Inferior parietal cortex (tissue), 1 donor: Measurements from ENCODE around the gene CCDC57.
"Not testable (repeated sequence)": the region's sequence is repeated elsewhere in the genome, so short reads cannot be mapped to it uniquely, and the experiment has no call there.

Source experiments
- DNase-seq: peaks from one replicate; pipeline ENCODE4 v3.0.0-alpha.2; 2016; ENCODE audit errors: extremely low spot score

Gene CCDC57

DNA sequence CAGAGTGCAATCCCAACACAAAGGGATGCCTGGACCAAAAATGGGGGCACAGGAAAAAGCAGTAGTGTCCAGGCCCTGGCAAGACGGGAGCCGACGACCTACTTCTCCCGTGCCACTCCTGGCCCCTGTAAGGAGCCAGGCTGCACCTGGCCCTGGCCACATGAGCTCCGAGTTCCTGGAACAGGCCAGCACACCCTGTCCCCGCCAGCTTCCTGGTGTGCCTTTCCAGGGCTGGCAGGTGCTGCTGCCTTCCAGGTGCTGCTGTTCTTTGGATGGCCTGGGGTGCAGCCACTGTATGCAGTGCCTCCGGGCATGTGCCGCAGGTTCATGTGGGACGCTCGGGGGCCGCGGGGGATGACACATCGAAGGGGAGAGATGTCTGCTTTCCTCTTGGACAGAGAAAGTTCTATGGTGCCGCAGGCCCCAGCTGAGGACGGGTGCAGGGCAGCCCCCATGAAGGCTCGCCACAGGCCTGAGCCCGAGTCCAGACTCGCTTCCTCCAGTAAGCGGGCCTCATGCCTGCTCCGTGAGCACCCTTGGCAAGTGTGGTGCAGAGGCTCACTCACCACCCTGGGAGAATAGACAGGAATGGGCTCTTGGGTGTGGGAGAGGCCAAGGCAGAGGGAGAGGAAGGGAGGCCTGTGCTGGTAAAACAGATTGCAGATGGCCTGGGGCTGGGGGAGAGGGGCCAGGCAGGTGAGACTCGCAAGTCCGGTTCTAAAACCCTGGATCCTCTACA, 59.9 kb downstream of the CCDC57 start:
- DNase-seq: no peak

DNA sequence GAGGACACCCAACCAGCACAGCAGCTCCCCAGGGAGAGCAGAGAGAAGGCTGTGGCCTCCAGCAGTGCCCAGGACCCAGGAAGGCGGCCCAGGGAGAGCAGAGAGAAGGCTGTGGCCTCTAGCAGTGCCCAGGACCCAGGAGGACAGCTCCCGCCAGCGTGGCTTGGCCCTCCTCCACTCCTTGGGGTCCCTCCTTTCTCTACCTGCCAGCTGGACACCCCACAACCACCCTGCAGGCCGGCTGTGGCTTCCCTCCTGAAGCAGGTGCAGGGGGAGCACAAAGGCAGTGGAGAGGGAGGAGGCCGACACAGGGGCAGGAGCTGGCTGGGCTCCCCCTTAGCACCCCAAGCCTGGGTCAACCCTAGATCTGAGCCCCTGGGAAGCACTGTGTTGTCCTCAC, 60.5 kb downstream of the CCDC57 start:
- DNase-seq: no peak

DNA sequence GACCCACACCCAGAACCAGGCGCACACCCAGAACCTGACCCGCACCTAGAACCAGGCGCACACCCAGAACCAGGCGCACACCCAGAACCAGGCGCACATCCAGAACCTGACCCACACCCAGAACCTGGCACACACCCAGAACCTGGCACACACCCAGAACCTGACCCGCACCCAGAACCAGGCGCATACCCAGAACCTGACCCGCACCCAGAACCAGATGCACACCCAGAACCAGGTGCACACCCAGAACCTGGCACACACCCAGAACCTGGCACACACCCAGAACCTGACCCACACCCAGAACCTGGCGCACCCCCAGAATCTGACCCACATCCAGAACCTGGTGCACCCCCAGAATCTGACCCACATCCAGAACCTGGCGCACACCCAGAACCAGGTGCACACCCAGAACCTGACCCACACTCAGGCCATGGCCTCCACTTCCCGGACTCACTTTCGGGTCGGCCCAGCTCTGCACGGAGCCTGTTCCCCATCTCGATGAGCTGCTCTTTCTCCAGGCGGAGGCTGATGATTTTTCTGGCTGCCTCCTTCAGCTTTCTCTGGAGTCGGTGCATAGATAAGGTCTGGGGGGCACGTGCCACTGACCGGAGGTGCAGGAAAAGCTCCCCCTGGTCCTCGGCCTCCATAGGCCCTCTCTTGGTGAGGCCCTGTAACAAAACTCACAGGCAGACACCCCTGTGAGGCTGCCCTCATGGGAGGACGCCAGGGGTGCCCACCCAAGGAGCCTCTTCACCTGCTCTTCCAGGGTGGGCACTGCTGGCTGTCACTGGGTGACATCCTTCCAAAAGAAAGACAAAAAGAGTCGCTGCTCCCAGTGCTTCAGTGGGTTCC, 61.3 kb downstream of the CCDC57 start:
- no peak for DNase-seq

DNA sequence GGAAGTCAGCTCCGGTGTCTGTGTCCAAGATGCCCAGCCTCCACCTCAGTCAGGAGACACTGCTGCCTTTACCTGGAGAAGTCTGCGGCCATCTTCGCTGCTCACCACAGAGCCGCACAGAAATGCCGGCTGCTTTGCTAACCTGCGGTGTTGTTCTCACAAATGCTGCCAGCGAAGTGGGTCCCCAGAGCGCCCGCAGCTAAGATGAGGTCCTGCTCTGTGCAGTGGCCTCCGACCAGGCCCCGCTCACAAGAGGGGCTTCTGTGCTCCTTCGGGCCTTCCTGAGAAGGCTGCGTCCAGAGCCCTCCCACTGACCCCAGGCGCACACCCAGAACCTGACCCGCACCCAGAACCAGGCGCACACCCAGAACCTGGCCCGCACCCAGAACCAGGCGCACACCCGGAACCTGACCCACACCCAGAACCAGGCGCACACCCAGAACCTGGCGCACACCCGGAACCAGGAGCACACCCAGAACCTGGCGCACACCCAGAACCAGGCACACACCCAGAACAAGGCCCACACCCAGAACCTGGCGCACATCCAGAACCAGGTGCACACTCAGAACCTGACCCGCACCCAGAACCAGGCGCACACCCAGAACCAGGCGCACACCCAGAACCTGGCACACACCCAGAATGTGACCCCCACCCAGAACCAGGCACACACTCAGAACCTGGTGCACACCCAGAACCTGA, 63.1 kb downstream of the CCDC57 start:
- no peak for DNase-seq

DNA sequence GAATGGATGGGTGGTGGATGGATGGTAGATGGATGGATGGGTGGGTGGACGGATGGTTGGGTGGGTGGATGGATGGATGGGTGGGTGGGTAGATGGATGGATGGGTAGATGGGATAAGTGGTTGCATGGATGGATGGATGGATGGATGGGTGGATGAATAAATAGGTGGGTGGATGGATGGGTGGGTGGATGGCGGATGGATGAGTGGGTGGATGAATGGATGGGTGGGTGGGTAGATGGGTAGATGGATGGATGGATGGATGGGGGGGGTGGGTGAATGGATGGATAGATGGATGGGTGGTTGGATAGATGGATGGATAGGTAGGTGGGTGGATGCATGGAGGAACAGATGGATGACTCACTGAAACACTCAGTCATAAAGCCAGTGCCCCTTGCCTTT, 63.6 kb downstream of the CCDC57 start:
- DNase-seq: no peak

DNA sequence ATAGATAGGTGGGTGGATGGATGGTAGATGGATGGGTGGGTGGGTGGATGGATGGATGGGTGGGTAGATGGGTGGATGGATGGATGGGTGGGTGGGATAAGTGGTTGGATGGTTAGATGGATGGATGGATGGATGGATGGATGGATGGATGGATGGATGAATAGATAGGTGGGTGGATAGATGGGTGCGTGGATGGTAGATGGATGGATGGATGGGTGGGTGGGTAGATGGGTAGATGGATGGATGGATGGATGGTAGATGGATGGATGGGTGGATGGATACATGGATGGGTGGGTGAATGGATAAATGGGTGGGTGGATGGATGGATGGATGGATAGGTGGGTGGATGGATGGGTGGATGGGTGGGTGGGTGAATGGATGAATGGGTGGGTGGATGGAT, 64.6 kb downstream of the CCDC57 start:
- no peak for DNase-seq

DNA sequence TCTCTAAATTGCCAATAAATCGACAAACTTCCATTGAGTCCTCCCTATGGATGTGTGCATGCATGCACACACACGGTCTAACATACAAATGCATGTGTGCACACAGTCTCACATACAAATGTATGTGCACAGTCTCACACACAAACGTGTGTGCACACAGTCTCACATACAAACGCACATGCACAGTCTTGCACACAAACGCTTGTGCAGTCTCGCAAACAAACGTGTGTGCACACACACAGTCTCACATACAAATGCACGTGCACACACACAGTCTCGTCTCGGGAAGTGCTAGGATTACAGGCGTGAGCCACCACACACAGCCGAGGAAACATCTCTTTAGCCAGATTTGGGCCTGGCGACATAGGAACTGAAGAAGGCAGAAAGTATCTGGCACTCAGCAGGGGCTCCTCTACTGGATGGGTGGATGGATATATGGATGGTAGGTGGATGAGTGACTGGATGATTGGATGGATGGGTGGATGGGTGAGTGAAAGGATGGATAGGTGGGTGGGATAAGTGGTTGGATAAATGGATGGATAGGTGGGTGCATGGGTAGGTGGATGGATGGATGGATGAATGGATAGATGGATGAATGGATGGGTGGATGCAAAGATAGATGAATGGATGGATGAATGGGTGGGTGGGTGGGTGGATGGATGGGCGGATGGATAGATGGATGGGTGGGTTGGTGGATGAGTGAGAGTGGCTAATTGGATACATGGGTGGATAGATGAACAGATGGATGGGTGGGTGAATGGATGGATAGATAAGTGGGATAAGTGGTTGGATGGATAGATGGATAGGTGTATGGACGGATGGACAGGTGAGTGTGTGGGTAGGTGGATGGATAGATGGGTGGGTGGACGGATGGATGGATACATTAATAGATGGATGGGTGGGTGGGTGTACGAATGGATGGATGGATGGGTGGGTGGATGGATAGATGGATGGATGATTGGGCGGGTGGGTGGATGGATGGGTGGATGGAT, 65.7 kb downstream of the CCDC57 start:
- DNase-seq: no peak

DNA sequence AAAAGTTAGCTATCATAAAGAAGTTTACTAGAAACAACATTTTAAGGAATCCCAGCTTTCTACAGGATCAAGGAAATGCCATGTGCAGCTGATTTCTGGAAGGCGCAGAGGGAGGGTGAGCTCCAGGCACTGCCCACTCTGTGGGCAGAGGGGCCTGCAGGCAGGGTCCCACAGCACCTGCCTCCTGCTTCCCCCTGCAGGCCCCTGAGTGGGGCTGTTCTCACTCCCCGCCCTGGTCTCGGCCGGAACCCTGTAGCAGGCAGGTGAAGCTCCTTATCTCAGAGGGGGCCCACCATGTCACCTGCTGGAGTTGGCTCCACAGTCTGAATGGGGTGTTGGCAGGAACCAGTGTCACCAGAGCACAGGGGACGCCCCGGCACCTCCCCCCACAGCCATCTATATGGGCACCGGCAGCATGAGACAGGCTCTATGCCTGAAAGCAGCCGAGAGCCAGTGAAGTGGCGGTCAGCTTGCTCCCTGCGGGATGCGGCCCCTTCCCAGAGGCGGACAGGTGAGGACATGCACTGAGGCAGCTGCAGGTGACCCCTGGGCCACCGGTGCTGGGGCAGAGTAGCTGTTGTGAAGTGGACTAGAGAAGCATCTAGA, 67.0 kb downstream of the CCDC57 start:
- no peak for DNase-seq

DNA sequence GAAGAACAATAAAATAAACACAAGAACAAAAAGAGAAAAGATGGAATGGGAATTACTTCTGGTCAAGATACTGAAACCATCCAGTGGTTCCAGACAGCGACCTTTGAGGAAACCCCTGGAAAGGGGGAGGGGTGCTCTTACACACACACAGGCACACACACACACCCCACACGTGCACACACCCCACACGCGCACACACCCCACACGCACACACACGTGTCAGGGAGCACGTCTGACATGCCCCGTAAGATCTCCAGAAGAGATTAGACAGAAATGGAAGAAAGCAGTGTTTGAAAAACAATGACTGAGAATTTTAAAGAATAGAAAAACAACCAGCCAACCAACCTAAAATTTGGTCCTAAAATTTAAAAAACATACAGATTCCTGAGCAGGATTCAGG, 69.3 kb downstream of the CCDC57 start:
- DNase-seq: no peak

DNA sequence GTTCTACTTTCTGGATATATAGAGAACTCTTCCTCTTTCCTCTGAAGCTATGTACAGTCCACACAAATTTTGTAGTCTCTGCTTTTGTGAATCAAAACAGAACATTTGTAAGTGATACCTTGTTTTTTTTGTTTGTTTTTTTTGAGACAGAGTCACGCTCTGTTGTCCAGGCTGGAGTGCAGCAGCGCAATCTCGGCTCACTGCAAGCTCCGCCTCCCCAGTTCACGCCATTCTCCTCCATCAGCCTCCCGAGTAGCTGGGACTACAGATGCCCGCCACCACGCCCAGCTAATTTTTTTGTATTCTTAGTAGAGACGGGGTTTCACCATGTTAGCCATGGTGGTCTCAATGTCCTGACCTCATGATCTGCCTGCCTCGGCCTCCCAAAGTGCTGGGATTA, 72.7 kb downstream of the CCDC57 start:
- DNase-seq: not testable (repeated sequence)

DNA sequence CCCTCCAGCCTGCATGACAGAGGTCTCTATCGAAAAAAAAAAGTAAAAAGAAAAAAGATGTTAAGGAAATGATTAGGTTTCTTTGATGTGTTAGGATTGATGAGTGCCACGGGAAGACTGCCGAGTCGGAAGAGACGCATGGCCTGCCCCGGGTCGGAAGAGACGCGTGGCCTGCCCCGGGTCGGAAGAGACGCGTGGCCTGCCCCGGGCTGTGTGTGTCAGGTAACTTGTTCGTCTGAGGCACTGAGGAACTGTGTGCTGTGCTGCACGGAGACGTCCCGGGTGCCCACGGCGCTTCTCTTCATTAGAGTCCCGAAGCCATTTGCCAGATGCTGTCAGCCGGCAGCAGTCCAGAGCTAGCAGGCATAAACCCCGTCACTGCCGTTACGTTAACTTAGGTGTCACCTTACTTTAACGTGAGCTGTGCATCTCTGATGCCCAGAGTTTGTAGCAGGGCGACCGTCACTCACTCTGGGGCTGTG, 74.1 kb downstream of the CCDC57 start:
- no peak for DNase-seq

DNA sequence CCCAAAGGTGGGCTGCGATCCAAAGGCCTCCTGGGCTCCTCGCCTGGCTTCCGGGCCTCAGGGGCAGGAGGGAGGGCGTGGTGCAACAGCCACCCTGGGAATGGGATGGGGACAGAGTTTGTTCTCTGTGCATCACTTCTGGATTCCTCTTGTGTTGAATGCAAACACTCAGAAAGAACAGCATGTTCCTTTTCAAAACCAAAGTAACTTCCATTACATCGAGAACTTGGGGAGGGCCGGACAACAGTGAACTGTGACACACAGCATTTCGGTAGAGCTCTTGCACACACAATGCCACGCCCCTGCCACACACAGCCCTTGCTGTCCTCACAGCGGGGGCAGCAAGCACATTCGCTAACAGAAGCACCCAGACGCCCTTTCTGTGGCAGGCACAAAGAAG, 78.5 kb downstream of the CCDC57 start:
- DNase-seq: no peak

DNA sequence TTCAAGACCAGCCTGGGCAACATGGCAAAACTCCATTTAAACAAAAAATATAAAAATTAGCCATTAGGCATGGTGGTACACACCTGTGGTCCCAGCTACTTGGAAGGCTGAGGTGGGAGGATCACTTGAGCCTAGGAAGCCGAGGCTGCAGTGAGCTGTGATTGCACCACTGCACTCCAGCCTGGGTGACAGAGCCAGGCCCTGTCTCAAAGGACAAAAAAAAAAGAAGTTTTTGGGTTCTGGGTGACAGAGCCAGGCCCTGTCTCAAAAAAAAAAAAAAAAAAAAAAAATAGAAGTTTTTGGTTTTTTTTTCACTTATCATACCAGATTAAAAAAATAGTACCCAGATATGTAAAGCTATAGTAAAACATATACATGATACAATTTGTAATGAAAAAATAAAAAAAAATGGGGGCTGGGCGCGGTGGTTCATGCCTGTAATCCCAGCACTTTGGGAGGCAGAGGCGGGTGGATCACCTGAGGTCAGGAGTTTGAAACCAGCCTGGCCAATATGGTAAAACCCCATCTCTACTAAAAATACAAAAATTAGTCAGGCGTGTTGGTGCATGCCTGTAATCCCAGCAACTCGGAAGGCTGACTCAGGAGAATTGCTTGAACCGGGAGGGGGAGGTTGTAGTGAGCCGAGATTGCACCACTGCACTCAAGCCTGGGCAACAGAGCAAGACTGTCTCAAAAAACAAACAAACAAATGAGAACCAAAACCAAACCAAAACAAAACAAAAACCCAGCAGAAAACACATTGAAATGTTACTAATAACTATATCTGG, 79.3 kb downstream of the CCDC57 start:
- not testable (repeated sequence) for DNase-seq

DNA sequence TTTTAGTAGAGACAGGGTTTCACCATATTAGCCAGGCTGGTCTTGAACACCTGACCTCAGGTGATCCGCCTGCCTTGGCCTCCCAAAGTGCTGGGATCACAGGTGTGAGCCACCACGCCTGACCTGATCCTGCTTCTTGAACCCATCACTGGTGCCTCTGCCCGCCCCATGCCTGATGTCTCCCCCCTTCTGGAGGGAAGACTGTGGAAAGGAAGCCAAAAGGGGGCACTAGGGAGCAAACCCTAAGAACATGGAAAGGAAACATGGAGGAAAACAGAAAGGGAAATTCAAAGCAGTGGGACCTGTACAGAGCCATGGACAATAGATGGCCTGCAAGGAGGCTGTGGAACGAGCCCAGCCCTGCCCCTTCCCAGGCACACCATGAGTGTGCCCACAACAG, 83.5 kb downstream of the CCDC57 start:
- DNase-seq: no peak

DNA sequence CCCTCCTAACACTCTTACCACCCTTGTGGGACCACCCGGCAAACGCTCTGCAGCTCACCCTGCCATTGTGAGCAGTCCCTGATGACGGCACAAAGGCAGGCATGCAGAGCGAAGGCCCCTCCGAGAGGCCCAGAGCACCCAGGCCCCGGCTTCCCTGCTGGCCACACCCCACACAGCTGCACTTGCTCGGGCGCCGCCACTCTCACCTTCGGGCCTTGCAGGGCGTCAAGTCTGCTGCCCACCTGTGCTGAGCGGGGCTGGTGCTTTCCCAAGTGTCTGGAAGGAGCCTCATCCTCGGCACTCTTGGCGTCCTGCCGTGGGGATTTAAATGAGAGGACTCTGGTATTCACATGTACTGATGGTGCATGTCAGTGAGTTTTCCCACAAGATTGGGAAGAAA, 84.4 kb downstream of the CCDC57 start:
- no peak for DNase-seq

DNA sequence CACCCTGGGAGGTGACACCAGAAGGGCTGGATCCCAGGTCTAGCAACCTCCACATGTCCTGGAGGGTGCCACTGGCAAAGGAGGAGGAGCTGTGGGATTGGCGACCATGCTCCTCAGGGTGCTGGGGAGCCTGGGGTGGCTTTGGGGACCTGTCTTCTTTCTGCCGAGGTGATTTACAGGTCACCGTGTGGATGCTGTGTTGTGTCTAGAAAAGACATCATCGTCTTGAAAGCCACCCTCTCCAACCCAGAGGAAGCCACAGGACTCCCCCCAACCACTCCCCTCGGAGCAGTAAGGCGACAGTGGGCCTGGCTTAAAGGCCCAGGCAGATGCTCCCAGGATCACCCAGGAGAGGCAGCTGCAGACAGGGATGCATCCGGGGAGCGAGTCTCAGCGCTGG, 84.9 kb downstream of the CCDC57 start:
- DNase-seq: no peak

DNA sequence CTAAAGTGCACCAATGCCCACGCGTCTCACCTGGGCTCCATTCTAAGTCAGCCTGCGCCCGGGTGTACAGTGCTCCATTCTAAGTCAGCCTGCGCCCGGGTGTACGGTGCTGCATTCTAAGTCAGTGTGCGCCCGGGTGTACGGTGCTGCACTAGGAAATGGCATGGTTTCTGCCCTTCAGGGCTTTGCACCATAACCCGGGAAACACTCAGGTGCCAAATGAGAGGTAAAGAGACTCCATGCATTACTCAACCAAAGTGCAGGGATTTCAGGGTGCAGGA, 85.4 kb downstream of the CCDC57 start:
- no peak for DNase-seq

DNA sequence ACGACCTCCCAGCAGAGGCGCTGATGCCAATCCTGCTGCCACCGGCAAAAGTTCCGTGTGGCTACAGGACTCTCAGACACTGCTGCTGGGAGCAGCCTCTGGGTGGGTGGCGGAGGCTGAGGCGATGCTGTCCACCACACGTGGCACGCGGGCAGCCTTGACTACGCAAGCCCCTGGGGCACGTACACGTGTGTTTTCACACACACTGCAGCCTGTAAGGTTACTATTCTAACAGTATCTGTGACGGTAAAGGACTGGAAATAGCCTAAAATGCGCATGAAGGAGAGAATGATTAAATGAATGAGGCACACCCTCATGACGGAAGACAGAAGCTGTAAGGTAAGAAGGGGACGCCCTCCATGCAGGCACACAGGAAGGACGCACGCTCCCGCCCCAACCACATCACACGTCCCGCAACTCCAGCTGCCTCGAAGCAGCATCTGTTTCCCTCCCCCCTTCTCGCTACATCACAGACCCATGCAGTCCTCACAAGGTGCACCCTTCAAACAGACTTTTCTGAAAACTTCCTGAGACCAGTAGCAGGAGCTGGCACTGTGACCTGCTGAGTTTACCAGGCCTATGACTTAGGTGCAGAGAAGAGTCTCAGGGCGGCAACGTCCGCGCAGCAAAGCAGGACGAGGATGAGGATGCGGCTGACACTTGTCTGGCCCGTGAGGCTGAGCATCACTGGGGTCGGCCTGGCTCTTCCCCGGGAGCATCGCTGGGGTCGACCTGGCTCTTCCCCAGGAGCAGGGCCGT, 85.9 kb downstream of the CCDC57 start:
- DNase-seq: no peak

DNA sequence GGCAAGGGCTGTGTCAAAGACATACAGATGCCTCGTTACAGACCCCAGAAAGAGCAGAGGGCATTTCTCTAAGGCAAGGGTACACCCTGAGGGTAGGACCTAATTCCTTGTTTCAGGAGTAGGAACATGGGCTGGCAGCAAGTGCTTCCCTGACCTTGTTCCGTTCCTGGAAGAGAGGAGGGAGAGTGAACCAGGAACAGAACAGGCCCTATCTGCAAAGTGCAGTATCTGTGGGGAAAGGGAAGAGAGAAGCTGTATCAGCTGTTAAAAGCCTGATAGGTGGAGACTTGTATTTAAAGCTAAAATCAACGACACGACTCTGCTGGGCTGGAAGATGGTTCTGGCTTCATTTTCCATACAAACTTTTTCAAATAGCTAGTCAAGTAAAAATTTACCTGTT, 88.5 kb downstream of the CCDC57 start:
- no peak for DNase-seq
